Breast epithelium (tissue), 3 donors: ENCODE measurements around the gene JAKMIP2.

Source experiments
- CTCF ChIP-seq, 3 donors: fragments of 450-650 bp; IDR thresholded peaks; one replicate each; pipeline ENCODE4 v1.5.1; 2016 to 2017; ENCODE audit warnings: antibody characterized with exemption in 3 of 3, mild to moderate bottlenecking in 3 of 3, moderate library complexity in 3 of 3
- POLR2A ChIP-seq: fragments of 450-650 bp; IDR thresholded peaks from one replicate; pipeline ENCODE4 v1.6.1; 2016; ENCODE audit warnings: antibody characterized with exemption, mild to moderate bottlenecking, moderate library complexity
- POLR2AphosphoS5 ChIP-seq, 3 donors: sonication (generic); formaldehyde crosslinking; IDR thresholded peaks; one replicate each; pipeline ENCODE4 v1.6.1; 2017; ENCODE audit warnings: antibody characterized with exemption in 3 of 3

- TF ChIP-seq POLR2A (no peak), CTCF (IDR thresholded peaks at IDR 0.05) (no peak), POLR2AphosphoS5 (IDR thresholded peaks at IDR 0.05) (no peak)
Measured at GRCh38 chr5:147813696-147814095, 31.2 kb upstream of the JAKMIP2 start.
